NCI-H1048 (cell line): ENCODE data around the gene INVS.
"Not testable (repeated sequence)": the region's sequence is repeated elsewhere in the genome, so short reads cannot be mapped to it uniquely, and the experiment has no call there.

Source experiments
- DNase-seq: peaks from one replicate; lab custom pipeline; 2025; lab: John Stamatoyannopoulos, UW

INVS gene

GRCh38 chr9:100125236-100125635 is 26.2 kb downstream of the INVS start:
- no peak for DNase-seq

- no peak for DNase-seq
Observed at GRCh38 chr9:100125910-100126309, 26.9 kb downstream of the INVS start.

- DNase-seq: no peak
Observed at GRCh38 chr9:100126423-100126822, 27.4 kb downstream of the INVS start.

GRCh38 chr9:100129772-100130171 is 30.7 kb downstream of the INVS start:
- no peak for DNase-seq

GRCh38 chr9:100131216-100131615 is 32.2 kb downstream of the INVS start:
- DNase-seq: no peak

GRCh38 chr9:100131875-100132430 is 32.9 kb downstream of the INVS start:
- no peak for DNase-seq

- DNase-seq: no peak
Observed at GRCh38 chr9:100134731-100135130, 35.7 kb downstream of the INVS start.

GRCh38 chr9:100136799-100137198 is 37.8 kb downstream of the INVS start:
- DNase-seq: not testable (repeated sequence)

- not testable (repeated sequence) for DNase-seq
Observed at GRCh38 chr9:100140303-100140702, 41.3 kb downstream of the INVS start.

- DNase-seq: not testable (repeated sequence)
Observed at GRCh38 chr9:100141862-100142261, 42.8 kb downstream of the INVS start.

GRCh38 chr9:100145167-100145934 is 46.3 kb downstream of the INVS start:
- DNase-seq: not testable (repeated sequence)

GRCh38 chr9:100145976-100146375 is 46.9 kb downstream of the INVS start:
- DNase-seq: not testable (repeated sequence)

GRCh38 chr9:100150214-100150613 is 51.2 kb downstream of the INVS start:
- DNase-seq: no peak

GRCh38 chr9:100160021-100160420 is 61.0 kb downstream of the INVS start:
- DNase-seq: no peak

GRCh38 chr9:100167176-100167575 is 68.1 kb downstream of the INVS start:
- no peak for DNase-seq

GRCh38 chr9:100167915-100168654 is 69.0 kb downstream of the INVS start:
- no peak for DNase-seq

GRCh38 chr9:100170085-100170484 is 71.0 kb downstream of the INVS start:
- no peak for DNase-seq

GRCh38 chr9:100170556-100170955 is 71.5 kb downstream of the INVS start:
- no peak for DNase-seq

GRCh38 chr9:100186356-100186755 is 87.3 kb downstream of the INVS start:
- DNase-seq: no peak

- DNase-seq: no peak
Observed at GRCh38 chr9:100190339-100190738, 91.3 kb downstream of the INVS start.

GRCh38 chr9:100191264-100191663 is 92.2 kb downstream of the INVS start:
- DNase-seq: no peak

- no peak for DNase-seq
Observed at GRCh38 chr9:100193078-100193477, 94.0 kb downstream of the INVS start.

GRCh38 chr9:100196215-100196614 is 97.2 kb downstream of the INVS start:
- no peak for DNase-seq
